Peyer's patch (tissue), 4 donors: ENCODE results near the gene ITGA3.

Experiments used
- POLR2A ChIP-seq, 2 donors: fragments of 450-650 bp; IDR thresholded peaks; one replicate each; pipeline ENCODE4 v1.5.1; 2017; ENCODE audit warnings: antibody characterized with exemption in 2 of 2, mild to moderate bottlenecking in 2 of 2, moderate library complexity in 2 of 2
- TF ChIP-seq, protein P1 (sequence below), 6 experiments: fragments of 450-650 bp in 4 of 6; fragments of 200-600 bp in 2 of 6; sonication (generic) in 1 of 6; IDR thresholded peaks; one replicate each; pipeline ENCODE4 v1.5.1; 2017 to 2019; ENCODE audit warnings: antibody characterized with exemption in 6 of 6, mild to moderate bottlenecking in 3 of 6, moderate library complexity in 1 of 6

DNA sequence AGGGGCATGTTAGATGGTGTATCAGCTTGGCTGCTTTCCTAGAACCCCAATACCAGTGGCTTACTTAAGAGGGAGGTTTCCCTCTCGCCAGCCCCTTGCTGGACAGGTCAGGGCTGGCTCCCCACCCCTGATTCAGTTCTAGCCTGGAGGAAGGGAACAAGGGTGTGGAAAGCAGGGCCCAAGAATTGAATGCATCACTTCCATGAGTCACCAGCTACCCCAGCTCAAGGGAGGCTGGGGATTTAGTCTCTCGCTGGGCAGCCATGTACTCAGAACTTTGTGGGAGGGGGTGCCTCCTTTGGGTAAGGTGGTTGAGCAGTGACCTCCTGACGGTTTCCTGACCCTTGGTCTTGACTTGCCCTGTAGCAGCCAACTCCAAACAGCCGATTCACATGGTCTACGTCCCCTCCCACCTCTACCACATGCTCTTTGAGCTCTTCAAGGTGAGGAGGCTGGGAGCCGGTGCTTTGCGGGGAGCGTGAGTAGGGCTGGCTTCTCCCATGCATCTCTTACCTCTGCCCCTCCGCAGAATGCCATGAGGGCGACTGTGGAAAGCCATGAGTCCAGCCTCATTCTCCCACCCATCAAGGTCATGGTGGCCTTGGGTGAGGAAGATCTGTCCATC is 52.0 kb downstream of the ITGA3 start:
- TF ChIP-seq, protein P1, sequence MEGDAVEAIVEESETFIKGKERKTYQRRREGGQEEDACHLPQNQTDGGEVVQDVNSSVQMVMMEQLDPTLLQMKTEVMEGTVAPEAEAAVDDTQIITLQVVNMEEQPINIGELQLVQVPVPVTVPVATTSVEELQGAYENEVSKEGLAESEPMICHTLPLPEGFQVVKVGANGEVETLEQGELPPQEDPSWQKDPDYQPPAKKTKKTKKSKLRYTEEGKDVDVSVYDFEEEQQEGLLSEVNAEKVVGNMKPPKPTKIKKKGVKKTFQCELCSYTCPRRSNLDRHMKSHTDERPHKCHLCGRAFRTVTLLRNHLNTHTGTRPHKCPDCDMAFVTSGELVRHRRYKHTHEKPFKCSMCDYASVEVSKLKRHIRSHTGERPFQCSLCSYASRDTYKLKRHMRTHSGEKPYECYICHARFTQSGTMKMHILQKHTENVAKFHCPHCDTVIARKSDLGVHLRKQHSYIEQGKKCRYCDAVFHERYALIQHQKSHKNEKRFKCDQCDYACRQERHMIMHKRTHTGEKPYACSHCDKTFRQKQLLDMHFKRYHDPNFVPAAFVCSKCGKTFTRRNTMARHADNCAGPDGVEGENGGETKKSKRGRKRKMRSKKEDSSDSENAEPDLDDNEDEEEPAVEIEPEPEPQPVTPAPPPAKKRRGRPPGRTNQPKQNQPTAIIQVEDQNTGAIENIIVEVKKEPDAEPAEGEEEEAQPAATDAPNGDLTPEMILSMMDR (IDR thresholded peaks at IDR 0.05) = no peak
- TF ChIP-seq POLR2A (IDR thresholded peaks at IDR 0.05) = no peak
